K562 (cell line): ENCODE measurements around the gene ZNF90. TPM values are rescaled to one million over a fixed set of nuclear protein-coding genes. Genes with fewer than 3 reads are reported as not detected.

ENCODE experiments used
- ATAC-seq: fragments of 200-7000 bp; cut with Tn5 transposase; 3 replicates; pipeline ENCODE4 v1.9.1; 2020; ENCODE audit warnings: moderate library complexity
- BruUV-seq: library from RNA; stranded (reverse); fragments of 400-500 nt; replicated peaks from 2 replicates; lab custom pipeline; 2021; lab: Mats Ljungman, UMichigan
- CTCF ChIA-PET: fragments of 300-600 bp; formaldehyde crosslinking; extraction: SDS; loops from one replicate; lab custom pipeline; 2021; ENCODE audit warnings: low intra/inter-chr PET ratio; lab: Yijun Ruan, JAX
- POLR2A ChIA-PET: fragments of 300-600, 350-650 bp; sonication (Branson Sonifier 250); formaldehyde crosslinking; extraction: SDS; loops from one replicate; lab custom pipeline; 2021; ENCODE audit warnings: antibody characterized with exemption, inconsistent platforms; lab: Yijun Ruan, JAX
- DNase-seq, 4 experiments: peaks; one replicate each; pipeline versions ENCODE4 v3.0.0 to v3.0.0-alpha.2; 2011 to 2018; ENCODE audit warnings: low spot score in 3 of 4, mixed read lengths in 3 of 4; ENCODE audit errors: extremely low read depth in 1 of 4
- FAIRE-seq: peaks from 2 replicates; lab custom pipeline; 2011; peaks lifted over from hg19 to GRCh38; lab: Jason Lieb, UNC
- H2AFZ ChIP-seq: 2 replicates; pipeline ENCODE4 v1.6.0; 2011; ENCODE audit warnings: low read depth, low read length, control low read depth, inconsistent platforms
- H3K27ac ChIP-seq: fragments of 200-600 bp; 3 replicates; pipeline ENCODE4 v1.8.0; 2011; ENCODE audit warnings: low read depth, mild to moderate bottlenecking, control low read depth, inconsistent platforms, low read length, moderate library complexity, mixed read lengths; ENCODE audit errors: extremely low read depth
- H3K27me3 ChIP-seq, 2 experiments: fragments of 300-600 bp in 1 of 2; 2 replicates in 1 of 2; 3 replicates in 1 of 2; pipeline versions ENCODE4 v1.6.0 to v1.8.0; 2011; ENCODE audit warnings: inconsistent platforms in 2 of 2, low read length in 2 of 2, mild to moderate bottlenecking in 1 of 2, mixed read lengths in 1 of 2, moderate library complexity in 1 of 2; ENCODE audit not compliant: control insufficient read depth in 2 of 2, insufficient read depth in 2 of 2
- H3K36me3 ChIP-seq: fragments of 300-600 bp; 3 replicates; pipeline ENCODE4 v1.8.0; 2011; ENCODE audit warnings: mild to moderate bottlenecking, low read length, inconsistent platforms; ENCODE audit not compliant: control insufficient read depth, insufficient read depth
- H3K4me1 ChIP-seq, 2 experiments: fragments of 200-600 bp in 1 of 2; replicated peaks in 1 of 2; 2 replicates in 1 of 2; 3 replicates in 1 of 2; pipeline versions ENCODE4 v1.5.1 to v1.8.0; 2011; ENCODE audit warnings: inconsistent platforms in 2 of 2, low read length in 2 of 2, mild to moderate bottlenecking in 1 of 2, mixed read lengths in 1 of 2, moderate library complexity in 1 of 2; ENCODE audit not compliant: control insufficient read depth in 2 of 2, insufficient read depth in 2 of 2
- H3K4me2 ChIP-seq: 2 replicates; pipeline ENCODE4 v1.6.1; 2011; ENCODE audit warnings: low read length, control low read depth, inconsistent platforms, mixed read lengths; ENCODE audit not compliant: insufficient read depth
- H3K4me3 ChIP-seq: fragments of 200-600 bp; sonication (generic), shearing (Covaris generic); 2 replicates; pipeline ENCODE4 v1.5.1; 2016; ENCODE audit warnings: control low read depth, inconsistent platforms
- H3K79me2 ChIP-seq: fragments of 200-600 bp; 3 replicates; pipeline ENCODE4 v1.8.0; 2011; ENCODE audit warnings: low read length, inconsistent platforms; ENCODE audit not compliant: control insufficient read depth, insufficient read depth
- H3K9ac ChIP-seq, 2 experiments: 2 replicates each; pipeline versions ENCODE4 v1.6.0 to v1.6.1; 2011; ENCODE audit warnings: low read depth in 2 of 2, low read length in 2 of 2, control low read depth in 1 of 2, inconsistent platforms in 1 of 2, mild to moderate bottlenecking in 1 of 2, mixed read lengths in 1 of 2; ENCODE audit not compliant: insufficient read depth in 1 of 2
- H3K9me1 ChIP-seq: one replicate; pipeline ENCODE4 v1.6.0; 2011; ENCODE audit warnings: inconsistent platforms, mild to moderate bottlenecking, low read length, moderate library complexity; ENCODE audit not compliant: control insufficient read depth, insufficient read depth
- H3K9me3 ChIP-seq: replicated peaks from 2 replicates; pipeline ENCODE4 v1.5.1; 2011; ENCODE audit warnings: low read depth, low read length, inconsistent platforms; ENCODE audit not compliant: control insufficient read depth, insufficient read depth
- H4K20me1 ChIP-seq: replicated peaks from 2 replicates; pipeline ENCODE4 v1.6.1; 2011; ENCODE audit warnings: low read length, inconsistent platforms, mixed read lengths; ENCODE audit not compliant: control insufficient read depth, insufficient read depth
- BRD4 ChIP-seq: fragments of 200-600 bp; sonication (generic); IDR thresholded peaks from 2 replicates; pipeline ENCODE4 v1.6.1; 2017; ENCODE audit warnings: inconsistent platforms
- CC2D1A ChIP-seq: fragments of 450-650 bp; IDR thresholded peaks from 2 replicates; pipeline ENCODE4 v1.6.1; 2017; ENCODE audit warnings: mild to moderate bottlenecking
- CEBPZ ChIP-seq: fragments of 150-350 bp; IDR thresholded peaks from 2 replicates; pipeline ENCODE4 v1.6.1; 2014; ENCODE audit warnings: low read depth, mild to moderate bottlenecking, low read length, borderline replicate concordance
- CREB1 ChIP-seq, 2 experiments: sonication (generic) in 1 of 2; formaldehyde crosslinking in 1 of 2; IDR thresholded peaks; 2 replicates each; pipeline versions ENCODE4 v1.6.1 to v1.8.0; 2012 to 2022; ENCODE audit warnings: inconsistent platforms in 1 of 2, mild to moderate bottlenecking in 1 of 2, missing genetic modification reagents in 1 of 2, moderate library complexity in 1 of 2
- ID3 ChIP-seq, 2 experiments: fragments of 250-450 bp in 1 of 2; fragments of 450-650 bp in 1 of 2; sonication (Bioruptor Pico) in 1 of 2; IDR thresholded peaks; 2 replicates each; pipeline versions ENCODE4 v1.6.1 to v1.8.0; 2016 to 2021; ENCODE audit warnings: mild to moderate bottlenecking in 2 of 2, moderate library complexity in 2 of 2, missing compliant biosample characterization in 1 of 2, missing genetic modification characterization in 1 of 2
- SIN3A ChIP-seq, 2 experiments: fragments of 150-350 bp in 1 of 2; IDR thresholded peaks; 2 replicates each; pipeline ENCODE4 v1.6.1; 2011 to 2016; ENCODE audit warnings: borderline replicate concordance in 2 of 2, low read depth in 2 of 2, low read length in 2 of 2, mild to moderate bottlenecking in 2 of 2, moderate library complexity in 2 of 2; ENCODE audit not compliant: control insufficient read depth in 1 of 2
- TAF1 ChIP-seq: IDR thresholded peaks from 2 replicates; pipeline ENCODE4 v1.6.1; 2011; ENCODE audit warnings: mild to moderate bottlenecking, low read length, moderate library complexity; ENCODE audit not compliant: insufficient read depth, control insufficient read depth, severe bottlenecking; ENCODE audit errors: extremely low read depth
- XRCC3 ChIP-seq: fragments of 450-650 bp; IDR thresholded peaks from 2 replicates; pipeline ENCODE4 v1.6.1; 2017; ENCODE audit warnings: mild to moderate bottlenecking, moderate library complexity
- ZHX1 ChIP-seq: fragments of 150-350 bp; conservative IDR thresholded peaks from 2 replicates; pipeline ENCODE4 v1.6.1; 2014; ENCODE audit warnings: low read length
- ZNF263 ChIP-seq: sonication (generic); formaldehyde crosslinking; IDR thresholded peaks from 2 replicates; pipeline ENCODE4 v1.8.0; 2022; ENCODE audit warnings: mild to moderate bottlenecking, missing genetic modification reagents, borderline replicate concordance
- ZNF41 ChIP-seq: fragments of 250-450 bp; sonication (Bioruptor Pico); conservative IDR thresholded peaks from 2 replicates; pipeline ENCODE4 v1.4.0; 2020; ENCODE audit warnings: mild to moderate bottlenecking
- ZNF707 ChIP-seq: fragments of 250-450 bp; sonication (Bioruptor Pico); conservative IDR thresholded peaks from 2 replicates; pipeline ENCODE4 v1.8.0; 2022; ENCODE audit warnings: inconsistent platforms, mild to moderate bottlenecking, moderate library complexity
- WGBS: fragments of 100-300 bp; shearing (Covaris generic); methylation state at CpG from one replicate; pipeline ENCODE4 v1.1.6; 2016; ENCODE audit warnings: low coverage, mixed read lengths; ENCODE audit not compliant: insufficient coverage; ENCODE audit errors: missing lambda C conversion rate; 5-methylcytosine and 5-hydroxymethylcytosine counted together
- in situ Hi-C: fragments of 300-500 bp; cut with MboI; formaldehyde crosslinking; loops from 4 replicates; pipeline ENCODE4 v1.15.0; 2018; ENCODE audit warnings: inconsistent platforms, mixed read lengths
- intact Hi-C: fragments of 100-400 bp; cut with micrococcal nuclease; formaldehyde crosslinking; loops from 2 replicates; pipeline ENCODE4 v1.14.2; 2022
- polyA plus RNA-seq, 8 experiments: library from polyadenylated mRNA; depleted of rRNA in 4 of 8; stranded (reverse) in 5 of 8; unstranded in 3 of 8; fragments of >200 nt; fragmentation: Nextera tagmentation in 2 of 8; fragmentation: Illumina TruSeq in 1 of 8; extraction: Ambion mirVana in 2 of 8; extraction: Trizol in 1 of 8; gene quantifications; 2 replicates each; pipeline versions ENCODE4 v1.2.1 to v1.2.3, GENCODE V29; 2011 to 2014; ENCODE audit warnings: inconsistent platforms in 1 of 8, missing spikeins in 1 of 8
- total RNA-seq, 7 experiments: library from RNA; depleted of rRNA in 6 of 7; stranded (reverse); fragments of >200 nt in 6 of 7; fragmentation: Illumina TruSeq in 2 of 7; extraction: Trizol in 2 of 7; gene quantifications; 2 replicates each; pipeline versions ENCODE4 v1.2.1 to v1.2.3, GENCODE V29; 2011 to 2021; ENCODE audit warnings: low replicate concordance in 1 of 7

ZNF90 gene
- total and polyA plus RNA-seq, 9 of the 15 experiments (the other 6 are each of a cell fraction or from before 2014, with no cell fraction given) = 0.20 to 0.89 (median 0.67) TPM; not detected in 1

- 5% methylated on average over 4 of the region's 4 CpGs for WGBS
- intact Hi-C loops = no loop called here
These were observed 76.8 kb downstream of the ZNF90 start for GRCh38 chr19:20154636-20155035.

More at GRCh38 chr19:20154636-20155035, 76.8 kb downstream of the ZNF90 start:
- DNase-seq = no peak
- no peak overlapping the region for H3K4me2 ChIP-seq
- no peaks in the 10 kb centered on the region for H3K79me2 ChIP-seq
- no peak overlapping the region for H3K4me3 ChIP-seq
- no peak for FAIRE-seq
- H2AFZ ChIP-seq = no peak overlapping the region
- no peaks in the 10 kb centered on the region for H3K36me3 ChIP-seq
- TF ChIP-seq XRCC3 (no peak), TAF1 (no peak), SIN3A (IDR thresholded peaks at IDR 0.05; ENCODE audit: borderline replicate concordance in 2 of 2, control insufficient read depth in 1 of 2, low read depth in 2 of 2, low read length in 2 of 2) (no peak), ID3 (CRISPR knock-in tag; IDR thresholded peaks at IDR 0.05) (no peak), ID3 (tag; IDR thresholded peaks at IDR 0.05) (no peak), CC2D1A (no peak), CREB1 (IDR thresholded peaks at IDR 0.05) (no peak), CREB1 (CRISPR knock-in tag; IDR thresholded peaks at IDR 0.05) (no peak), ZHX1 (no peak), BRD4 (no peak), CEBPZ (no peak), ZNF707 (CRISPR knock-in tag) (no peak), ZNF263 (CRISPR knock-in tag) (no peak), ZNF41 (no peak)
- H3K4me1 ChIP-seq = no peaks in the 10 kb centered on the region
- H3K27ac ChIP-seq = no peak overlapping the region
- POLR2A ChIA-PET = no interaction called here
- no peaks in the 10 kb centered on the region for H3K9me1 ChIP-seq
- CTCF ChIA-PET = no interaction called here
- in situ Hi-C loops = no loop called here
- H3K9ac ChIP-seq = no peak overlapping the region
- no TSS peak for BruUV-seq
- ATAC-seq = no peak
- no peaks in the 10 kb centered on the region for H3K27me3 ChIP-seq
- H4K20me1 ChIP-seq = no peaks in the 10 kb centered on the region
- no peaks in the 10 kb centered on the region for H3K9me3 ChIP-seq
